Stimulated activated CD4-positive, alpha-beta T cell treated with anti-CD3 and anti-CD28 coated beads, TNF-alpha, amount 100 ng/mL, for 24 hours (primary cell): Measurements from ENCODE around the gene SLC26A5.
"Not testable (repeated sequence)": the region's sequence is repeated elsewhere in the genome, so short reads cannot be mapped to it uniquely, and the experiment has no call there.

Experiments
- DNase-seq, 3 experiments: peaks; one replicate each; pipeline ENCODE4 v3.0.0-alpha.2; 2020; ENCODE audit warnings: low read depth in 3 of 3

SLC26A5 gene

DNA sequence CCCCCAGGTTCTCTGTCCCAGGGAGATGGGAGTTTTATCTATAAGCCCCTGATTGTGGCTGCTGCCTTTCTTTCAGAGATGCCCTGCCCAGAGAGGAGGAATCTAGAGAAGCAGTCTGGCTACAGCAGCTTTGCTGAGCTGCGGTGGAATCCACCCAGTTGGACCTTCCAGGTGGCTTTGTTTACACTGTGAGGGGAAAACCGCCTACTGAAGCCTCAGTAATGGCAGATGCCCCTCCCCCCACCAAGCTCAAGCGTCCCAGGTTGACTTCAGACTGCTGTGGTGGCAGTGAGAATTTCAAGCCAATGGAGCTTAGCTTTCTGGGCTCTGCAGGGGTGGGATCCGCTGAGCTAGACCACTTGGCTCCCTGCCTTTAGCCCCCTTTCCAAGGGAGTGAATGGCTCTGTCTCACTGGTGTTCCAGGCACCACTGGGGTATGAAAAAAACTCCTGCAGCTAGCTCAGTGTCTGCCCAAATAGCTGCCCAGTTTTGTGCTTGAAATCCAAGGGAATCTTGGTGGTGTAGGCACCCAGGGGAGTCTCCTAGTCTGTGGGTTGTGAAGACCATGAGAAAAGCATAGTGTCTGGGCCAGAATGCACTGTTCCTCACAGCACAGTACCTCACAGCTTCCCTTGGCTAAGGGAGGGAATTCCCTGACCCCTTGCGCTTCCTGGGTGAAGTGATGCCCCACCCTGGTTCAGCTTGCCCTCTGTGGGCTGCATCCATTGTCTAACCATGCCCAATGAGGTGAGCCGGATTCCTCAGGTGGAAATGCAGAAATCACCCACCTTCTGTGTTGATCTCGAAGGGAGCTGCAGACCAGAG lies 40.0 kb downstream of the SLC26A5 start:
- not testable (repeated sequence) for DNase-seq

DNA sequence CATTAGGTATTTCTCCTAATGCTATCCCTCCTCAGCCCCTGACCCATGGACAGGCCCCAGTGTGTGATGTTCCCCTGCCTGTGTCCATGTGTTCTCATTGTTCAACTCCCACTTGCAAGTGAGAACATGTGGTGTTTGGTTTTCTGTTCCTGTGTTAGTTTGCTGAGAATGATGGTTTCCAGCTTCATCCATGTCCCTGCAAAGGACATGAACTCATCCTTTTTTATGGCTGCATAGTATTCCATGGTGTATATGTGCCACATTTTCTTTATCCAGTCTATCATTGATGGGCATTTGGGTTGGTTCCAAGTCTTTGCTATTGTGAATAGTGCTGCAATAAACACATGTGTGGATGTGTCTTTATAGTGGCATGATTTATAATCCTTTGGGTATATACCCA lies 46.3 kb downstream of the SLC26A5 start:
- not testable (repeated sequence) for DNase-seq

DNA sequence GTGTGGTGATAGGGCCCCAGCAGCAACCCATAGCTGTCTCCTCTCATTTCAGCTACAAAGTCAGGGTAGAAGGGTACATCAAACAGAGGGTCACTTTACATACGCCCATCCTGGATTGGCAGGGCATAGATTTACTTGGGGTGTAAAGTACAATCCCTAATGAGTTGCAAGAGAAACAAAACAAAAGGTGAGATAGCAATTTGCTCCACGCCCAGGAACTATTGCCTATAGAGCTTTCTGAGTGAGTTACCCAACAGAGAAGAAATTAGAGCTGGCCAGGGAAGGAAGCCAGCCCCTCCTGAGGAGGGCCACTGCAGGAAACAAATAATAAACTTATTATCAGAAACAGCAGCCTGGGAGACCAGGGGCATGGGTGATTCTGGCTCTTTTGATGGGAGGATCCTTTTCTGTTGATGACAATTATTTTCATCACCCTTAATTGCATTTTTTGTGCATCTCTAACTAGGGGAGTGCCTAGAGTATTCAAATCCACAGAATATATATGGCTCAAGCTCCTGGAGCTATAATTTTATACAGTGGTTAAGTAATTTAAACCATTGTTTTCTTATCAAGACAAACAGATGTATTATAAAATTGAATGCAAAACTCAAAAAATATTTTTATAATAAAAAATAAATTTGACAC lies 47.4 kb downstream of the SLC26A5 start:
- no peak for DNase-seq

DNA sequence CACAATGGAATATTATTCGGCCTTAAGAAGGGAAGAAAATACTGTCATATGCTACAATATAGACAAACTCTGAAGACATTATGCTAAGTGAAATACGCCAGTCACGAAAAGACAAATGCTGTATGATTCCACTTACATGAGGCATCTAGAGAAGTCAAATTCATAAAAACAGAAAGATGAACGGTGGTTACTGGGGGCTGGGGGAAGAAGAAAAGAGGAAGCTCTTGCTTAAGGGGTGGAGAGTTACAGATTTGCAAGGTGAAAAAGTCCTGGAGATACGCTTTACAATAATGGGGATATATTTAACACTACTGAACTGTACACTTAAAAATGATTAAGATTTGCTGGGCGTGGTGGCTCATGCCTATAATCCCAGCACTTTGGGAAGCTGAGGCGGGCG lies 49.5 kb downstream of the SLC26A5 start:
- DNase-seq = no peak

DNA sequence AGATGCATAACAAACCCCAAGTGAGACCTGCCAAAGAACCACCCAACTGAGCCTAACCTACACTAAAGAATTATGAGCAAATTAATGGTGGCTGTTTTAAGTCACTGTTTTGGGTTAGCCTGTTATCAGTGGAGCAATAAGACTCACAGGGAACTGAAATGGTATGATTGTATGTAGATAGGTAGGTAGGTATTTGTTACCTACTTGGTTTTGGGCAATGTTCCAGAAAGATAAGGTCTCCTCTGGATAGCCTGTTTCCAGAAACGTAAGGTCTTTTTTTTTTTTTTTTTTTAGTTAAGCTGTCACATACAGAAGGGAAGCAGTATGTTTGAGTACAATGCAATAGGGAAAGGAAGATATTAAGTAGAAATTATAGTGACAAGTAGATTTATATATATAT lies 50.9 kb downstream of the SLC26A5 start:
- DNase-seq = no peak

DNA sequence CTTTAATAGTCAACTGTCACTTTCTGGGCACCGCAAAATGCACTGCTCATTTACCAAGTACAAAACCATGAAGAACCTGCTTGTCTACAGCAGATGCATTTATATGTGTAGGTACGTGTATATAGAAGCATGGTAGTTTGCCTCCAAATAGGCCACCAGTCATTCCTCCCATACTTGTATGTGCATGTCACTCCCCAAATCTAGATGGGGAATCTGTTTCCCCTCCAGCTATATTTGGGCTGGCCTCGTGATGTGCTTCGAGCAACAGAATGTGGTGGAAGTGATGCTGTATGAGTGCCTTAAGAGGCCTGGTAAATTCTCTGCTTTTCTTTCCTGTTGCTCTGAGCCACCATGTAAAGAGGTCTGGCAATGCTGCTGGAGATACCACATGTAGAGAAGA lies 51.4 kb downstream of the SLC26A5 start:
- DNase-seq = no peak

DNA sequence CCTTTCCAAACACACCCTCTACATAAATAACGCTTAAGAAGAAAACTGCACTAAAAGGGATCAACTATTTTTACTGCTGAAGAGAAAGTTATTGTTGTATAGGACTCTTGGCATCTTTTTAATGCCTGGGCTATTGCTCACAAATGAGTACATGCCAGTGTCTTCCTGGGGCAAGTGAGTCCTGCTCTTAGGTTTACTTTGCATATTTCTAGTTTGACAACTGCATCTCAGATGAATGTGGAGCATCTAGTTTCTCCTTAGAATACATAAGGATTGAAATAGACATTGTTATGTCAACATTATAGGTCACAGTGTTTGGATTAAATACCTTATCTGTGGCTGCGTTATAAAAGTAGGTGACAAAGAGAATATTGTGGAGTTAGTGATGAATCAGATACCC lies 54.0 kb downstream of the SLC26A5 start:
- no peak for DNase-seq

DNA sequence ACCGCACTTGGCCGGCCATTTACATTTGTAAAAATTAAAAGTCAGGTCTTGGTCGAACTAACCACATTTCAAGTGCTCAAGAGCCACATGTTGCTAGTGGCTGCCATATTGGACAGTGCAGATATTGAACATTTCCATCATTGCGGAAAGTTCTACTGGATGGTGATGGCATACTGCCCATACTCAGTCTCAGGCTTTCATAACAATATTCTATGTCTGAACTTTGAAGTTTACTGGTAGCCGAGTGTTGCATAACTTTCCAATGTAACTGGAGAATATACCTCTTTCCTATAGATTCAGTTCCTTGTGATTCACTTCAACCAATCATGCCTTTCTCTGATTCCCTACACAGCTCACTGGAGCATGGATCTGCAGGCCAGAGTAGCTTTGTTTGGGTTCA lies 54.9 kb downstream of the SLC26A5 start:
- DNase-seq = no peak

DNA sequence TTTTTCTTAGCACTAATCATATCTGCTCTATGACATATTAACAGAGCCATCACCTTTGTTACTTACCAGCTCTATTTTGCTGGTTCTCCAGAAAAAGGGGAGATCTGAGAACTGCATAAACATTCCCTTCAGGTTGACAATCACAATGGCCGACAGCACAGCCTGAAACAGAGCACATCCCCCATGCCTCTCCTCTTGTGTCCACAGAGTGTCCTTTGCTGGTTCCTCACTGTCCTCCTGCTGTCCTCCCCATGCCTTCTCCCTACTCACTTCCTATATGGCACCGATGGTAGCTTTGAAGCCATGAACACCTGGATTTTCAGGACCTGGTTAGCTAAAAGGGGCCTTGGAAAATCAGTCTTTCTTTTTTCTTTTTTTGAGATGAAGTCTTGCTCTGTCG lies 56.7 kb downstream of the SLC26A5 start:
- no peak for DNase-seq

DNA sequence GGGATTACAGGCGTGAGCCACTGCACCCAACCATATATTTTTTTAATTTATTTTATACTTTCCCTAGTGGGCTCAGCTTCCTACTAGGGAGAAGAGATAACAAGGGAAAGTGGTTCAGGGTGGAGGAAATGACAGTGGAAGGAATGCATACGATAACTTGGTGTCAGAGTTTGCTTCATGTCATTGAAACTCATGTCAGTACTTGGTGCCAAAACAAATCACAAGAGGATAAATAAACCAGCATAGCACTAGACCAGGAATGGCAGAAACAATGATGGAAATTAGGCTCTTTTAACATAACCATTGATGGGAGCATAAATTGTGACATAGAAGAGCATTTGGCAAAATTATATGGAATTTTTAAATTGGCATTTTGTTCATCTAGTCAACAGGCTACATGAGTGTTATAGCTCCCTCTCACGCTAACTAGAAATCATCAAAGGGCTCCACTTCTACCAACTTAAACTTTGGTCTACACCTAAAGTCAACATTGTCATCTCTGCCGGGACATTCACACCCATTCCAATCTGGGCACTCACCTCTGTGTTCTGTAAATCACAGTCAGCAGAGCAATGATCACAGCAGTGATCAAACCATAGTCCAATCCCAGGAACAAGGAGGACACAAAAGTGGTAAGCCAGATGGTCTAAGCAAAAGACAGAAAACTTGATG lies 57.4 kb downstream of the SLC26A5 start:
- no peak for DNase-seq

DNA sequence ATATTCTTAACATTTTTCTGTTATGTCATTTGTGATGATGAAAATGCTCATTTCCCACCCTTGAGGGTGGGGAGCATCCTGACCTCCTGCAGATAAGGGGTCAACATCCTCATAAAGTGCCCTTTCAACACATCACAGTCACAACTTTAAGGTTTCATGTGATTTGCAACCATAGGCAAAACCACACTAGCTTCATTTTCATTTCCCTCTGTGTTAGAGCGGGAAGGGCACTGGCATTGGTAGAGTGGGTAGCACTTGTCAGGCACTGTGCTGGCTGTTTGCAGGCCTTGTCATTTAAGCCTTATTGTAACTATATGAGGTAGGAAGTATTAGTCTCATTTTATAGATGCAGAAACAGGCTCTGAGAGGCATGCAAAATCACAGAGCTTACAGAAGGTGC lies 58.8 kb downstream of the SLC26A5 start:
- no peak for DNase-seq

DNA sequence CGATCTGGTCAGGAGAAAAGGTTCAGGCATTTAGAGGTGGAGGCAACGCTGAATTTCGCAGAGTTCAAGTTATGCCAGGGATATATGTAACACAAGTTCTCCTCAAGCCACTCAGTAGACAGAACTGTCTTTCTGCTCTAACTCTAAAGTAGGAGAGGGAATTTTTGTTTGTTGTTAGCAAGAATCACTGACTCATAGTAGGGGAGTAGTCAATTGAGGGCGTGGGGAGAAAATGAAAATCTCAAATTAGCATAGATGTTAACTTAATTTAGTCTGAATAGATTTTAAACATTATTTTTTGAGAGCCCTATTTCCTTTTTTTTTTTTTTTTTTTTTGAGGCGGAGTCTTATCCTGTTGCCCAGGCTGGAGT lies 64.0 kb downstream of the SLC26A5 start:
- DNase-seq = no peak

DNA sequence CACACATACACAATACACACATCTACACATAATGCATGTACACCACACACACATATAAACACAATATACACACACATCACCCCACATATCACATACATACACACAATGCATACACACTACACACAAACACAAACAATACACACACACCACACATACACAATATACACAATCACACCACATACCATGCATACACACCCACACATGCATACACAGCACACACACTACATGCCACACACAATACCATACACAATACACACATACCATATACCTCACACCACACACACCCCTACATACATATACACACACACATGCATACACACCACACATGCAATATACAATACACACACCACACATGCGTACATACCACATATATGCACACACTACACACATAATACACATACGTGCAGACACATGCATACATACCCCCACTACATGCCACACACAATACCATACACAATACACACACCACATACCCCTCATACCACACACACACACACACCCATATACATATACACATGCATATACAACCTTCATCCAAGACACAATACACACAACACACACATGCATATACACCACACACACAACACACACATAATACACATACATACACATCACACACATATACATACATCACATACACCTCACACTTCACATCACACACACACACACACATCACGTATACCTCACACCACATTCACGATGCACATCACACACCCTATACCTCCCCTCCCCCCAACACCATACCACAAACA lies 64.6 kb downstream of the SLC26A5 start:
- no peak for DNase-seq

DNA sequence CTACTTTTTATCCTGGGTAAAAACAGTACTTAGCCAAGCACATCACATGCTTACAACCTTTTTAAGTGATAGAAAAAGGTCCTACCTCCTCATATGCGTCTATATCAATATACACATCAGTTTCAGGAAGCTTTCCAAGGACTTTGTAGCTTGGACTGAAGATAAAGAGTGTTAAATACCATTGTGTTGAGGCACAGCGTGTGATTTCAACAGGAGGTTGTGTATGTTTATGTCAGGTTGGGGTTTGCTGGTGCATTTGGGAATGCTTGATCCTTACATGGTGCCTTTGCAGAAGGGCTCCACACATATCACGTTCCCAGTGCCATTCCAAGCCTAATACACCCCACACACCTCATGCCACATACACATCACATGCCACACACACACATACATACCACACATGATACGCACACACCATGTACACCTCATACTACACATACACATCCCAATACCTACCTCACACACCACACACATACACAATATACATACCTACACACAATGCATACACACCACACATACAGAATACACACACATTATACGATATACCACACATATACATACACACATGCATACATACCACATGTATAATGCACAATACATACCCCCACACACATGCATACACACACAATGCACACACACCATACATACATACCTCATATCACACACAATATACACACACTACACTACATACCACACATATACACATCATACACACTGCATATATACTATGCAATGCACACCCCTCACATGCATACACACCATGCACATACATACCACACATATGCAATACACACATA lies 65.4 kb downstream of the SLC26A5 start:
- DNase-seq = no peak

DNA sequence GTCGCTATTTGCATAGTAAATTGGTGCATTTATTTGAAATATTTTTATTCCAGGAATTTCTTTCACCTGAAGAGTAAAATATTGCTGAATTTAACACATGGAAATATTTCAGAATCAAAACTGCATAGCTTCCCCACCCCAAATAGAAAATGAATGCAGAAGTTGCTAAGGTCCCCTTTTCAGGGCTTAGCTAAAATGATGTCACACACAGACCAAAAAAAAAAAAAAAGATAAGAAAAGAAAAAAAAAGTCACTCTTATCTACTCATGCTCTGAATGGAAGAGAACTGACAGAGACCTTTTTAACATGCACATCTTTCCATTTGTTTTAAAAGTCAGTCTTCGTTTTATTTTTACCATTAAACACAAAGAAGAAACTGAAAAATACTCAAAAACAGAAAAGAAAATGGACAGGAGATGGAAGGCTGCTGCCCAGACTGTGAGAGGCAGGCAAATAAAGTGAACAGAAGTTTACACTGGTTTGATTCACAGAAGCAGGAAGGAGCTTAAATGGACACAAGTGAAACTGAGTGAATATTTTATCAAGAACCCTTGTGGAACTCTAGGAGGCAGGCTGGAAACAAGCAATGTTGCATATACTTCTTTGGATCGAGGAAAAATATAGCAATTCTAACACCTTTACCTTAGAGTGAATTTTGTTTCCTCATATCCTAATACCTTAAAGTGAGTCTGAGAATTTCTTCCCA lies 66.6 kb downstream of the SLC26A5 start:
- DNase-seq = no peak

DNA sequence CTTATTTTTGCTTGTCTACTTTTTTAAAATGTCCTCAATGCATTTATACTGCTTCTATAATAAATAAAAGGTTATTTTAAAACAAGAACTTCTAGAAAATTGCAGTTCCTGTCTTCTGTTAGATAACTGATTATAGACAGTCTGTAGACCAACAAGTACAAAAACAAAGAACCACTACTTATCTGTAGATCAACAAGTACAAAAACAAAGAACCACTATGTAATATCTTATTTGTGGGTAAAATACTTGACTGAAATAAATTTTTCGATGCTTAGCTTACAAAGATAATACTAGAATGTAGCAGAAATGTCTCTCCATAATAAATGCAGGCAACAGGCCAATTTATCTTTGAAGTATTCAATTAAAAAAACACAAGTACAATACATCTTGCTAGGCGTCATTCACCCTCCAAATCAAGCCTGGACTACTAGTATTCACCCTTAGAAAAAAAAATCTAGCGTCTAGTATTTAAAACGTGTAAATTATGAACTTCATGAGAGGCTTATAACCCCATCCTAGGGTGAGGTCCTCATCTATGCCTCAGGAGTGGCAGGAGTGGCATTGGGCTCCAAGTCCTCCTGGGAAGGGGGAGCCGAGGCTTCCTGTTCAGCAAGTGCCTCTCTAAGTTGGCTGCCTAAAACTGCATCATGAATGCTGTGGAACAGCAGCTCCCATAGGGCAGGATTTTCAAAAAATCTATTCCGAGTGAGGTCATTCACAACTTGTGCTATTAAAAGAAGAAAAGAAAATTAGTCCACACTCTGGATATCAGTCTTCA lies 72.0 kb downstream of the SLC26A5 start:
- DNase-seq = no peak

DNA sequence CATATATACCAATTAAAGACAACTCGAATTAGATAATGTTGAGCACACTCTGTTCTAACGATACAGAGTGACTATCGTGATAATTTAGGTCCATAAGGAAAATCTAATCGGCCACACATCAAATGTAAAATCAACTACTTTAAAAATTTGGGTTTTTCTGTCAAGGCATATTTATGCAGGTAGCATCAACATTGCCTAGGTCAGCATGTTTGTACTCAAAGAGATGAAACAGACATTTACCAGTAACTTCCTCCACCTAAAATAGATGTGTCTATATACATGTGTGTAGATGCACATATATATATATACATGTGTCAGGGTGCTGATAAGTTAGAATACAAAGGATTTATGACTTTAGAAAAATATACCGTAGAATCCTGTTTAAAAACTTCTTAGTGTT lies 76.6 kb downstream of the SLC26A5 start:
- no peak for DNase-seq

DNA sequence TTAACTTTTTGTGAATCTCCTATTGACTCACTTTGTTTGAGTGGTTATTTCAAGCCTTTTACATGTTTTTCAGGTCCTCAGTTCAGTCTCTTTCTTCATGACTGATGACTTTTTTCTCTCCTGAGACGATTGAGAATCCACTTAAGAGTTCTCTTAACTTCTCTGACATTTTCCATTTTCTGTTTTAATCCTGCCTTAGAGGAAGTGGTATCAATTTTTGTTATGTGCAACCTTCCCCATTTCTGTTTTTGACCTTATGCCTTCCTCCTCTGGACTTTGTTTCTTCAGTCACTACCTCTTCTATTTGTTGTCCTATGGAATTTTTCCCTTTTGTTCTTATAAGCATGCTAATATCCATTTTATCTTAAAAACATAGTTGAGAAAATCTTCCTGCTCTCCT lies 96.2 kb downstream of the SLC26A5 start:
- no peak for DNase-seq

DNA sequence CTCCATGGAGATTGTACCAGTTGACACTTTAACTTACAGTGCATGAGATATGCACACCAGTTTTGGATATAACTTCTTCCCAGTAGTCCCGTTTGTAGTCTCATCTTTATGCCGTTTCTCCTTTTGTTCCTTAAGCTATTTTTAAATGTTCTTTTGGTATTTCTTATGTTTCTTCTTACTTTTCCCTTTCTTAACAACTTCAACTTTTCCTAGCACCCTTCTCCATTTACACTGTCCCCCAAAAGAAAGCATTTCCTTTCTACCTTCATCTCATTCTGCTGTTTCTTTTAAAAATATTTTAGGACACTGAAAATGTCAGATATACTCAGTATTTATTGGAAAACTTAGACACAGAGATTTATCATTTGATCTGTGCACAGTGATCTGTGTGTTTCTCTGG lies 97.0 kb downstream of the SLC26A5 start:
- DNase-seq = no peak

DNA sequence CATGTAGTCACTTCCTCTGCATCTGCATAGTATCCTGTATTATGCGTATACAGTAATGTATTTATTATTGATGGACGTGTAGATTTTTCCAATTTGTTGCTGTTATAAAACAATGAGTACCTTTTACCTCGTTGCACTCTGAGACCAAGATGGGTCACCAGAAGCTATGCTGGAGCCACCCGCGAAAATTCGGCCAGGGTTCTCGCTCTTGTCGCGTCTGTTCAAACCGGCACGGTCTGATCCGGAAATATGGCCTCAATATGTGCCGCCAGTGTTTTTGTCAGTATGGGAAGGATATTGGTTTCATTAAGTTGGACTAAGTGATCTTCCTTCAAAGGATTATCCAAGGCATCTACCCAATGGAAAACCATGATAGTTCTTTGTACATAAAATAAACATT lies 97.6 kb downstream of the SLC26A5 start:
- no peak for DNase-seq
